GM19452 (cell line): ENCODE measurements around the gene FBXO45.
"Not testable (repeated sequence)": the region's sequence is repeated elsewhere in the genome, so short reads cannot be mapped to it uniquely, and the experiment has no call there.

Source experiments
- ATAC-seq: cut with Tn5 transposase; IDR thresholded peaks from one replicate; pipeline ENCODE4 v1.9.1; 2021; ENCODE audit not compliant: unreplicated experiment

The FBXO45 gene, protein sequence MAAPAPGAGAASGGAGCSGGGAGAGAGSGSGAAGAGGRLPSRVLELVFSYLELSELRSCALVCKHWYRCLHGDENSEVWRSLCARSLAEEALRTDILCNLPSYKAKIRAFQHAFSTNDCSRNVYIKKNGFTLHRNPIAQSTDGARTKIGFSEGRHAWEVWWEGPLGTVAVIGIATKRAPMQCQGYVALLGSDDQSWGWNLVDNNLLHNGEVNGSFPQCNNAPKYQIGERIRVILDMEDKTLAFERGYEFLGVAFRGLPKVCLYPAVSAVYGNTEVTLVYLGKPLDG

DNA sequence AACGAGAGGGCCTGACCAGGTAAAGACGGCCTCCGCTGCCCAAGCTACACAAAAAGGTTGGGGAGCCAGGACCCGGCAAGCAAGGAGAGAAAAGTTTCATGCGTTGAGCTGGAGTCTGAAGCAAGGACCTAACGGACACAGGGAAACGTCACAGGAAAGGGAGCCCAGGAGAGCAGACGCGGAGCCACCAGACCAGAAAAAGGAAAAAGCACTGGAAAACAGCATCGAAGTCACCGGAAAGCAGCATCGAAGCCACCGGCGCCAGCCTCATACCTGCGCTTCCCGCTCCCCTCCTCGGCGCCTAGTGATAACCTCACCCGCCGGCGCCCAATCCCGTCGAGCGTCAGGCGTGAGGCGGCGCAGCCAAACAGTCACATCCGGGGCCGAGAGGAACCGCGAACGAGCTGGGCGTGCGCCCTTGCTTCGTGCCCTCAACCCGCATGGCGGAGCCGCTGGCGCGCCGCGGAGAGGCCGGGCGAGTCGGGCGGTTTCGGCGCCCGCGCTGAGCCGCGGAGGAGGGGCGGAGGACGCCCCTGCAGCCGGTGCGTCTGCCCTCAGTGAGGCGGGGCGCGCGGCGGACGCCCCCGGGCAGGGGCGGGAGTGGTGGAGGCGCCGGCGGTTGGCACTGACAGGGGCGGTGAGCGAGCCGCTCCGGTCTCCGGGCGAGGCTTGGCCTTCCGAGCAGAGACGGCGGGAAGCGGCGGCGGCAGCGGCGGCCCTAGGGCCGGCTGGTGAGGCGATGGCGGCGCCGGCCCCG is at the start of gene FBXO45, which contains the start of gene WDR53:
TSS of gene FBXO45 (plus strand) at position 415 of the 757 bp plus-strand sequence. CDS start at position 740, 325 bp downstream.
TSS of gene WDR53 (minus strand) at position 309 of the 757 bp plus-strand sequence. CDS start 7,079 bp downstream, outside the sequence.
- peak; percentile 94 for ATAC-seq

DNA sequence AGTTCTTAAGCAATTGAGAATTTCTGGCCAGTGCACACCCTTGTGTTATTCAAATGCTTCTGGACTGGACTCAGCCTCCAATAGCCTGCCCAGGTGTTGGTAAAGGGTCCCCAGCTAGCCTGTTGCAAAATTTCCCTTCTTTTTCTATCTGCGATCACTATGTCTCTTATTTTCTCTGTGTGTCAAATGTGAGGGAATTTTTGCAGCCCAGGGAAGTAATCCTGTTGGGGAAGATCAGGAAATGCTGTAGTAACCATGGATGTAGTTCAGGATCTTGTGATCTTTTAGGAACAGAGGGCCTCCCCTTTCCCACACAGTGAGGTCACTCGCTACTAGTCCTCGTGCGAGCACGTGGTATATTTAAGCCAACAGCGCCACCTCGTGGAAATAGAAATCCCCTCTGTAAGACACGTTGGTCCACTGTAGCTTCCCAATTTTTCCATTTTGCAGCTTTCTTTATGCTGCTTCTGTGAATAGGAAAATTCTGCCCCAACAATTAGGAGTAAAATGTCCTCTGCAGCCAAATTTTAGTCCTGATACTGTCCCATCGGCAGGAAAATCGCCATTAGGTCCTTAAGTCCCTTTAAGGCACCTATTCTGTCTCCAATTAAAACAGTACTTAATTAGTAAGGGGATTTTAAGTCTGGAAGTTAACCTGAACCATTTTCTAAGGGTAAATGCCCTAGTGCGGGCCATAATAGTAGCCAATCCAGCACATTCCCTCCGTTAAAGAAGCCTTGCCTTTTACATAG is 49.3 kb upstream of the FBXO45 start:
- no peak for ATAC-seq

DNA sequence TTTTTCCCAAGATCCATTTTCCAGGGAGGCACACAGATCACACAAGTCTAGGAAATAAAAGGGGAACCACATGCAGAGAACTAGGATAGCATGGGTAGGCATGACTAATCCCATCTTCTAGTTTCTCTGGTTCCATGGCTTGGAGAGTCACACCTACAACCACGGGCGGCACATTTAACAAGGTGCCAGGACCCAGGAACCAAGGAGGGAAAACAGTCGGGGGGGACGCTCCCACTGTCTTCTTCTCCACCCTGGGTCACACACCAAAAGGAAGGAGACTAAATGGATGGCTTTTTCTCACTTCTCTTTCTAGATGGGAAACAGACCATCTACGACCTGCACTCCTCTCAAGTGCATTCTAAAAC is 48.8 kb upstream of the FBXO45 start:
- ATAC-seq = no peak

DNA sequence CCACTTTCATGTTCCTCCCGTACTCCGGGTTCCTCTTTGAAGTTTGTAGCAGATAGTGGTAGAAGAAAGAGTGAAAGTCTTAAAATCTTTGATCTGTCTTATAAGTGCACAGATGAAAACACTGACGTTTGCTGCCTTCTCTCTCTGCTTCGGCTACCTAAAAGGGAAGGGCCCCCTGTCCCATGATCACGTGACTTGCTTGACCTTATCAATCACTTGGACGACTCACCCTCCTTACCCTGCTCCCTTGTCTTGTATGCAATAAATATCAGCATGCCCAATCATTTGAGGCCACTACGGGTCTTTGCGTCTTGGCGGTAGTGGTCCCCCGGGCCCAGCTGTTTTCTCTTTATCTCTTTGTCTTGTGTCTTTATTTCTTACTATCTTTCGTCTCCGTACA is 47.2 kb upstream of the FBXO45 start:
- not testable (repeated sequence) for ATAC-seq

DNA sequence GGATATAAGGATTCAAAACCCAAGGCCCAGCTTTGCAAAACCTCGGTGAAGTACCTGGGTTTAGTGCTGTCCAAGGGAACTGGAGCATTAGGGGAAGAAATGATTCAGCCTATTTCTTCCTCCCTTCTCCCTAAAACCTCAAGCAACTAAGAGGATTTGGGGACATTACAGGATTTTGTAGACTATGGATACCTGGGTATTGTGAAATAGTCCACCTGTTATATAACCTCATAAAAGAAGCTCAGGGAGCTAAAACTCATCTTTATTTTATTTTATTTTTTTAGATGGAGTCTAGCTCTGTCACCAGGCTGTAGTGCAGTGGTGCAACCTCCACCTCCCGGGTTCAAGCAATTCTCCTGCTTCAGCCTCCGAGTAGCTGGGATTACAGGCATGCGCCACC is 44.6 kb upstream of the FBXO45 start:
- no peak for ATAC-seq

DNA sequence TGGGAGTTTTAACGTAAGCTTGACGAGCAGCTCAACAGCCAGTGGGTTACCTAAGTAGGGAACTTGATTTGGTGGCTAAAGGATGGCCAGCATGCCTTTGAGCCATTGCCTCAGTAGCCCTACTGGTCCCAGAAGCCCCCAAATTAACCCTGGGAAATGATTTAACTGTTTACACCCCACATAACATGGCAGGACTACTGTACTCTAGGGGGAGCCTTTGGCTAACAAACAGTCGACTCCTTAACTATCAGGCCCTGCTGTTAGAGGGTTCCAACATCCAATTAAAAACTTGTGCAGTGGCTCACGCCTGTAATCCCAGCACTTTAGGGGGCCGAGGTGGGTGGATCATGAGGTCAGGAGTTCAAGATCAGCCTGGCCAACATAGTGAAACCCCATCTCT is 43.9 kb upstream of the FBXO45 start:
- ATAC-seq = no peak

DNA sequence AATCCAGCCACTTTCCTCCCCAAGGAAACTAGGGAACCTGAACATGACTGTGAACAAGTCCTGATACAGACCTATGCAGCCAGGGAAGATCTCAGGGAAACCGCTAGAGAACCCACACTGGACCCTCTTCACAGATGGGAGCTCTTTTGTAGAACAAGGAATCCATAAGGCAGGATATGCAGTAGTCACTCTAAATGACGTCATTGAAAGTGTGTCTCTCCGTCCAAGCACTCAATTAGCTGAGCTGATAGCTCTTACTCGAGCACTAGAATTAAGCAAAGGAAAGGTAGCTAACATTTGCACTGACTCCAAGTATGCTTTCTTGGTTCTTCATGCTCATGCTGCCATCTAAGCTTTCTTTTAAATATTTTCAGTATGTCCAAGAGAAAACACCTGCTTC is 43.3 kb upstream of the FBXO45 start:
- ATAC-seq = no peak

DNA sequence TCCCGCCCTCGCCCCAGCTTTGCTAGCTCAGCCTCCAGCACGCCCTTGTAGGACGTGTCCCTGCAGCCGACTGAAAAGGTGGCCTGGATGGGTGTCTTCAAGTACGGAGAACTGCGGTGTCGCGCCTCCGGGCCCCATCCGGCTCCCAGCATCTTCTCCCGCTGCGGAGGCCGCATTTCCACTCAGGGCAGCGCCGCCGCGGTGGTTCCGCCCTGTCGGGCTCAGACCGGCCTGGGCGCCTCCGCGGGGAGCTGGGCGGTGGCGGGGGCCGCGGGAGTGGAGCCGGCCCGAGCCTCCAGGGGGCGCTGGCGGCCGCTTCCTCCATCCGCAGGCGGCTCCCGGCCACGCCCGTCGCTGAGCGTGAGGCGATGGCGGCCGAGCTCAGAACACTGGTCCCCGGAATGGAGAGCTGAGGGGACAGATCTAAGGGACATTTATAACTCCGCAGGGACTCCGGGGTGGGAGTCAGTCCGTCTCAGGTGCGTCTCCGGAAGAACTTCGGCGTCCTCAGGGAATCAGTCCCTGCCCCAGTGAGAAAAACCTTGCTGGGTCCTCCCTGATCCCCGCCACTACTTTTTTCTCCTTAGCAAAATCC is 39.7 kb upstream of the FBXO45 start:
- ATAC-seq = peak; percentile 79

DNA sequence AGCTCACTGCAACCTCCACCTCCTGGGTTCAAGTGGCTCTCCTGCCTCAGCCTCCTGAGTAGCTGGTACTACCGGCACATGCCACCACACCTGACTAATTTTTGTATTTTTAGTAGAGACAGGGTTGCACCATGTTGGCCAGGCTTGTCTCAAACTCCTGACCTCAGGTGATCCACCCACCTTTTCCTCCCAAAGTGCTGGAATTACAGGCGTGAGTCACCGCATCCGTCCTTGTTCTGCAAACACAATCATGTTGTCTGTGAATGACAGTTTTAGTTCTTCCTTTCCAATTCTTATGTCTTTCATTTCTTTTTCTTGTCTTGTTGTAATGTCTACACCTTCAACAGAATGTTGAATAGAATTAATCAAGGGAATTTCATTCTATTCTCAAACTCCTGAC is 37.0 kb upstream of the FBXO45 start:
- no peak for ATAC-seq

DNA sequence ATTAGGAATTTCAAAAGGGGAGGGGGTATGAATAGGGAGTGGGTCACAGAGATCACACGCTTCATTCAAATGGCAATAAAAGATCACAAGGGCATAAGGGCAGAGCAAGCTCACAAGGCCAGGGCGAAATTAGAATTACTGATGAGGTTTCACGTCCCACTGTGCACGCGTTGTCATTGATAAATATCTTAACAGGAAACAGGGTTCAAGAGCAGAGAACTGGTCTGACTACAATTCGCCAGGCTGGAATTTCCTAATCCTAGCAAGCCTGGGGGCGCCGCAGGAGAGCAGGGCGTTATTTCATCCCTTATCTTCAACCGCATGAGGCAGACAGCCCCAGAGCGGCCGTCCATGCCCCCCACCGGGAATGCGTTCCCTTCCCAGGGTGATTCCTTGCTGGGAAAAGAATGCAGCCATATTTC is 35.2 kb upstream of the FBXO45 start:
- ATAC-seq = no peak

DNA sequence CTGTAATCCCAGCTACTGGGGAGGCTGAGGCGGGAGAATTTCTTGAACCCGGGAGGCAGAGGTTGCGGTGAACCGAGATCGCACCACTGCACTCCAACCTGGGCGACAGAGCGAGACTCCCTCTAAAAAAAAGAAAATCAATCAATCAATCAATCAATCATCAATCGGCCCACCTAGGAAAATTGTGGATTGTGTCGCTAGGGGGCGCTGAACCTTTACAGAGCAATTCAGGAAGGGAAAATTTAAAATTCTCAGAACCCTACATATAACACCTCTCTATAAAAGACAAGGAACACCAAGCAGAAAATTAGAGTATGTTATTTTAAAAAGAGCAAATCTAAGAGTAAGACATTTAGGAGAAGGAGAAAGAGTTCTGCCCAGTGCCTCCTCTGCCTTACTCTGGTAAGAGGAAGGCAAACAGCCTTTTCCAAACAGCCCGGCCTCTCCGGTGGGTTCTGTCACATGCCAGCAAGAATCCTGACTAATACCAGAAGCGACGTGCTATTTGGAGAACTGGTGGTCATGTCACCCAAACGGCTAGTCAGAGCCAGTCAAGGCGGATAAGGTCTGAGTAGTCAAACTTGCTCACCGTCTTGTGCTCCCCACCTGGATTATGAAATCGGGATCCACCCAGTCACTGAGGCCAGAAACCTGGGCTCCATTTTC is 31.0 kb upstream of the FBXO45 start:
- no peak for ATAC-seq

DNA sequence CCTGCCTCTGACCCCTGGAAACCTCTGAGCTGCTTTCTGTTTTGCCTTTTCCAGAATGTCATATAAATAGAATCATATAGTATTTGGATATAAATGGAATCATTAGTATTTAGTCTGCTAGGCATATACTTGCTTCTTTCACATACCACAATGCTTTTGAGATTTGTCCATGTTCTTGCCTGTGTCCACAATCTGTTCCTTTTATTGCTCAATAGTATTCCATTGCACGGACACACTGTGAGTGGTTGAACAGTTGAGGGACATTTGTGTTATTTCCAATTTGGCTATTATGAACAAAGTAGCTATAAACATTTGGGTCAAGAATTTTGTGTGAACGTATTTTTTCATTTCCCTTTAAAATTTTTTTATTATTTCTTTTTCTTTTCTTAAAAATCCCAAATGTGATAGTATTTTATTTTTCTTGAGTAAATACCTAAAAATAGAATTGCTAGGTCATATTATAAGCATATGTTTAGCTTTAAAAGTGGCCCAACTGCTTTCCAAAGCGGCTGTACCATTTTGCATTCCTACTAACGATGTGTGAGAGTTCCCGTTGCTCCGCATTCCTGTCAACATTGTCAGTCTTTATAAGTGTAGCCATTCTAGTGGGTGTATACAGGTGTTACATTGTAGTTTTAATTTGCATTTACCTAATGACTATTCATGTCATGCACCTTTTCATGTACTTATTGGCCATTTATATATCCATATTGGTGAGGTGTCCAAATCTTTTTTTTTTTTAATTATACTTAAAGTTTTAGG is 26.6 kb upstream of the FBXO45 start:
- ATAC-seq = no peak

DNA sequence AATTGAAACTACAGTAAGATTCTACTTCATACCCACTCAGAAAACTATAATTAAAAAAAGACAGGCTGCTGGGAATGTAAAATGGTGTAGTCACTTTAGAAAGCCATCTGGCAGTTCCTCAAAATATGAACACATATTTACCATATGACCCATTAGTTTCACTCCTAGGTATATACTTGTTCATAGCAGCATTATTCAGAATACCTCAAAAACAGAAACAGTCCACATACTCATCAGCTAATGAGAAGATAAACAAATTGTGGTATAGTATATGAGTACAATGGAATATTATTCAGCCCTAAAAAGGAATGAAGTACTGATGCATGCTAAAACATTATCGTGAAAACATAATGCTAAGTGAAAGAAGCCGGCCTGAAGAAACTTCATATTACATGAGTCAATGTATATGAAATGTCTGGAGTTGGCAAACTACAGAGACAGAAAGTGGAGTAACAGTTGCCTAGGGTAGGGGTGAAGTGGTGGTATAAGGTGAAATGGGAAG is 23.9 kb upstream of the FBXO45 start:
- ATAC-seq = no peak

DNA sequence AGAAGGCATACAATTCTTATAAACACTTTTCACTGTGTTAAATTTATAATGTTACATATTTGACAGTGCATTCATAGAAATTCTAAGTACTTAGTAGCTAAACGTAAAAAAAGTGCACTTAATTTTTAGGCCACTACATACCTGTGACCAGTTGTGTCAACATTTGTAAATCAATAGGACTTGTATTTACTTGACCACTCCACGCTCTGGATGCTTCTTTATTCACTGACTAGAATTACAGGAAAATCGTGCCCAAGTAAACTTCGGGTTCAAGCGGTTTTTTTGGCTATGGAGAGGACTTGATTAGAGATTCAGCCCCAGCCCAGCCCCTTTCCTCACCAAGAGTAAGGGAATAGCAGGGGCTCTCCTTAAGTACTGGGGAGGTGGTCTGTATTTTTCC is 21.9 kb upstream of the FBXO45 start:
- no peak for ATAC-seq

DNA sequence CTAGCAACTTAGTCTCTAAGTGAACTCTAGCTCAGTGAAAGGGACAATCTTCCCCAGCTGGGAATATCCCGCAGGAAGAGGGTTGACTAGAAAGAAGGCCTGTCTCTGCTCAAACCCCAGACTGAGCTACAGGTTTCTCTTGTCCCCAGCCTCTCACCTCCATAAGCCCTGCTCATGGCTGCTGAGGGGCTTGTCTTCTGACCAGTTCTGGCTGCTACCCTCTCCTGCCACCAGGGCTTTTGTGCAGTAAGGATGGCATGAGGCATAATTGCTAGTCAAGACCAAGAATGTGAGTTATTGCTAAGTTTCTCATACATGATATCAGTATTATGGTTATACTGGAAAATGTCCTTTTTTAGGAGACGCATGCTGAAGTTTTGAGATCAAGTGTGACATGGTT is 21.4 kb upstream of the FBXO45 start:
- no peak for ATAC-seq

DNA sequence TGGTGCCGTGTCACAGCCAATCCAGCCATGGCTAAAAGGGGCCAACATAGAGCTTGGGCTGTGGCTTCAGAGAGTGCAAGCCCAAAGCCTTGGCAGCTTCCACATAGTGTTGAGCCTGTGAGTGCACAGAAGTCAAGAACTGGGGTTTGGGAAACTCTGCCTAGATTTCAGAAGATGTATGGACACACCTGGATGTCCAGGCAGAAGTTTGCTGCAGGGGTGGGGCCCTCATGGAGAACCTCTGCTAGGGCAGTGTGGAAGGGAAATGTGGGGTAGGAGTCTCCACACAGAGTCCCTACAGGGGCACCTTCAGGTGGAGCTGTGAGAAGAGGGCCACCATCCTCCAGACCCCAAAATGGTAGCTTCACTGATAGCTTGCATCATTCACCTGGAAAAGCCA is 19.1 kb upstream of the FBXO45 start:
- not testable (repeated sequence) for ATAC-seq

DNA sequence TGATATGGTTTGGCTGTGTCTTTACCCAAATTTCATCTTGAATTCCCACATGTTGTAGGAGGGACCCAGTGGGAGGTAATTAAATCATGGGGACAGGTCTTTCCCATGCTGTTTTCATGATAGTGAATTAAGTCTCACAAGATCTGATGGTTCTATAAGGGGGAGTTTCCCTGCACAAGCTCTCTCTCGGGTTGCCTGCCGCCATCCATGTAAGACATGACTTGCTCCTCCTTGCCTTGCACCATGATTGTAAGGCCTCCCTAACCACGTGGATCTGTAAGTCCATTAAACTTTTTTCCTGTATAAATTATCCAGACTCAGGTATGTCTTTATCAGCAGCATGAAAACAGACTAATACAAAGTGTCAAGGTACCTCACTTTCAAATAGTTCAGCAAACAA is 18.3 kb upstream of the FBXO45 start:
- not testable (repeated sequence) for ATAC-seq

DNA sequence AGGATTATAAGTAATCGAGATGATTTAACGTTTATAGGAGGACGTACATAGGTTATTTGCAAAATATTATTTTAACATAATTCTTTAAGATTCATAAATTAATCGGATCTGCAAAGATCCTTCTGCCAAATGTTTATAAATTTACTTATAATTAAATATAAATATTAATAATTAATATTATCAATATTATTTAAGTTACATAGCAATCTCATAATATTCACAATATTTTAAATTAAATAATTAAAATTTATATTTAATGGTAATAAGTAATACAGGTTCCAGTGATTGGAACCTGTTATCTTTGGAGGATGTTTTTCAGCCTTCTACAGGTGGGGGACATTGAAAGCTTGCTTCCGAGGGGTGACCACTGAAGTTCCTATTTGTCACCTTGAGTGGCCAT is 16.2 kb upstream of the FBXO45 start:
- no peak for ATAC-seq

DNA sequence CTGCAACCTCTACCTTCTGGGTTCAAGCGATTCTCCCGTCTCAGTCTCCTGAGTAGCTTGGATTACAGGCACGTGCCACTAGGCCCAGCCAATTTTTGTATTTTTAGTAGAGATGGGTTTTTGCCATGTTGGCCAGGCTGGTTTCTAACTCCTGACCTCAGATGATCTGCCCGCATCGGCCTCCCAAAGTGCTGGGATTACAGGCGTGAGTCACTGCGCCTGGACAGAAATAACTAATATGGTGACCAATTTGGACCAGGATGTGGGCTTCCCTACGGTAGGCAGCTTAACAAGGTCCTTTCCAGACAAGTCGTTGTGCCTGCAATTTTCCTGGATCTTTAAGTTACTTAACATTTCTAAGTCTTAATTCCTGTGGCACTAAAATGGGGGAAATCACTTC is 14.9 kb upstream of the FBXO45 start:
- ATAC-seq = no peak

DNA sequence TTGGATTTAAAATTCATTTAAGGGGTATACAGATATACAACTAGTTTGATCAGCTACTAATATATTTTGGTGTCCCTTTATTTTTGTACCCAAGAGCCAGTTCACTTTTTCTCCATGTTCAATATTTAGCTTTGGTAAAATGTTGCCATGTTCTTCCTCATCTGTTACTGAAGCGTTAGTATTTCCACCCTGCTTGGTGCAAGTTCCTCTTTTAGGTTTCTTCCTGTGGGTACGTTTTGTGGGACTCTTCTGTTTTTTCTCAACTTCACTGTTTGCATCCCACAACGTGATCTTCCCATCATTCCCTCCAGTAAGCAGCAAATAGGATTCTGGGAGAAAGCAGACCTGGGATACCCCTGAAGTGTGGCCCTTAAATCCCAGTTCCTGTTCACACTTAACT is 14.3 kb upstream of the FBXO45 start:
- no peak for ATAC-seq
